GM12873 (cell line): ENCODE results near the gene RNU2-63P.

Experiments used
- TF ChIP-seq, protein P1 (sequence below): IDR thresholded peaks from 2 replicates; pipeline ENCODE4 v1.5.1; 2012; ENCODE audit warnings: low read depth, mild to moderate bottlenecking, moderate library complexity, low read length, control low read depth; ENCODE audit not compliant: insufficient read depth; ENCODE audit errors: missing control alignments

Gene RNU2-63P

DNA sequence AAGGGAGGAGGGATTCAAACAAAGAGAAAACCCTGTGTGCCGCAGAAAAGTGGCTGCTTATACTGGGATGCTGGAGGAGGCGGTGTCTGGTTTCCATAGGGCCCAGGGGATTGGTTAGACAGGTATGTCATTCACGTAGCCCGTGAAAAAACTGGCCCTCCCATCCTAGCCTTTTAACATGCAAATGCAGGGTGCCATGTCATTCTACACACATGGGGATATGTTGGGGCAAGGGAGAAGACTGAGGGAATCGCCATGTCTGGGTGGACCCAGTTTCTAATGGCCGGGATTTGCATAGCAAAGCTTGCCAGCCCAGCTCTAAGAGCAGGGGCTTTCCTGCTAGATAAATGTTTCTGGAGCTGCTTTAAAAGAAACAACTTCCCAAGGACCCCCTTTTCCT lies 8.2 kb upstream of the RNU2-63P start:
- TF ChIP-seq, protein P1, sequence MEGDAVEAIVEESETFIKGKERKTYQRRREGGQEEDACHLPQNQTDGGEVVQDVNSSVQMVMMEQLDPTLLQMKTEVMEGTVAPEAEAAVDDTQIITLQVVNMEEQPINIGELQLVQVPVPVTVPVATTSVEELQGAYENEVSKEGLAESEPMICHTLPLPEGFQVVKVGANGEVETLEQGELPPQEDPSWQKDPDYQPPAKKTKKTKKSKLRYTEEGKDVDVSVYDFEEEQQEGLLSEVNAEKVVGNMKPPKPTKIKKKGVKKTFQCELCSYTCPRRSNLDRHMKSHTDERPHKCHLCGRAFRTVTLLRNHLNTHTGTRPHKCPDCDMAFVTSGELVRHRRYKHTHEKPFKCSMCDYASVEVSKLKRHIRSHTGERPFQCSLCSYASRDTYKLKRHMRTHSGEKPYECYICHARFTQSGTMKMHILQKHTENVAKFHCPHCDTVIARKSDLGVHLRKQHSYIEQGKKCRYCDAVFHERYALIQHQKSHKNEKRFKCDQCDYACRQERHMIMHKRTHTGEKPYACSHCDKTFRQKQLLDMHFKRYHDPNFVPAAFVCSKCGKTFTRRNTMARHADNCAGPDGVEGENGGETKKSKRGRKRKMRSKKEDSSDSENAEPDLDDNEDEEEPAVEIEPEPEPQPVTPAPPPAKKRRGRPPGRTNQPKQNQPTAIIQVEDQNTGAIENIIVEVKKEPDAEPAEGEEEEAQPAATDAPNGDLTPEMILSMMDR, result no peak

DNA sequence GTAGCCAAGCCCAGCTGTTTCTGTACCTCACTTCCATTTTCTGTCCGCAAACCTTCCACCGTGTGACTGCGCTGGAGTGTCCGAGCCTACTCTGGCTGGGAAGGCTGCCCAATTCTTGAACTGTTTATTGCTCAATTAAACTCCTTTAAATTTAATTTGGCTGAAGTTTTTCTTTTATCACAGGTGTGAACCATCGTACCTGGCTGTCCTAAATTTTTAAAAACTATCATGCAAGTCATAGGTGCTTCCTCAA lies 6.2 kb upstream of the RNU2-63P start:
- TF ChIP-seq, protein P1, result no peak

DNA sequence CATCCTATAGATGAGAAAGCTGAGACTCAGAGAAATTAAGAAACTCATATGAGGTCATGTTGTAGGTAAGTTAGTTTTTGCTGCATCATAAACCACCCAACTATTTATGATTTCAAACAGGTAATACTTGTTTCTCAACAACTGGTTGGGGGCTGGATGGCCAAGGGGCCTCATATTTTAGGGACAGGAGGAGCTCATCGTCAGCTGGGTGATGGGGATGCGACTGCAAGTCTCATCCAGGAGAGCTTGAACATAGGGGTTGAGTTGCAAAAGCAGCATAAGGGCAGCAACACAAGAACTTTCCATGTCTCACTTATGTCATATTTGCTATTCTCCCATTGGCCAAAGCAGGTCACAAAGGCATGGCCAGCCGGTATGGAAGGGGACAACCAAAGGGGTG lies 3.6 kb upstream of the RNU2-63P start:
- TF ChIP-seq, protein P1, result no peak

DNA sequence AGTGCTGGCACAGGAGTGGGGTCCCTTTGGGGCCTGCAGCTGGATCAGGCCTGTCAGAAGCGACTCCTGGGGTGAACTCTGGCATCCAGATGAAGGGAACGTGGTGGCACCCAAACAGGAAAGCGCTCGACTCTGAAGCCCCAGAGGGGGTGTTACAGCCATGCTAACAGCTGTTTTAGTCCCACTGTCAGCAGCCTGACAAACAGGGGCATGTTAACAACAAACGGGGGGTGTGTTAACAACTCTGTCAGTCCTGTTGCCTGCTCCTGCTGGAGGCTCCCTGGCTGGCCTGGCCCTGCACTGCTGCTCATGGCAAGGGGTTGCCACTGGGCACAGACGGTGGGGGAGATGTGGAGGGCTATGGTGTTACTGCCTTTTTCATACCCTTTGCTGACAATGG lies 2.6 kb upstream of the RNU2-63P start:
- TF ChIP-seq, protein P1, result no peak

DNA sequence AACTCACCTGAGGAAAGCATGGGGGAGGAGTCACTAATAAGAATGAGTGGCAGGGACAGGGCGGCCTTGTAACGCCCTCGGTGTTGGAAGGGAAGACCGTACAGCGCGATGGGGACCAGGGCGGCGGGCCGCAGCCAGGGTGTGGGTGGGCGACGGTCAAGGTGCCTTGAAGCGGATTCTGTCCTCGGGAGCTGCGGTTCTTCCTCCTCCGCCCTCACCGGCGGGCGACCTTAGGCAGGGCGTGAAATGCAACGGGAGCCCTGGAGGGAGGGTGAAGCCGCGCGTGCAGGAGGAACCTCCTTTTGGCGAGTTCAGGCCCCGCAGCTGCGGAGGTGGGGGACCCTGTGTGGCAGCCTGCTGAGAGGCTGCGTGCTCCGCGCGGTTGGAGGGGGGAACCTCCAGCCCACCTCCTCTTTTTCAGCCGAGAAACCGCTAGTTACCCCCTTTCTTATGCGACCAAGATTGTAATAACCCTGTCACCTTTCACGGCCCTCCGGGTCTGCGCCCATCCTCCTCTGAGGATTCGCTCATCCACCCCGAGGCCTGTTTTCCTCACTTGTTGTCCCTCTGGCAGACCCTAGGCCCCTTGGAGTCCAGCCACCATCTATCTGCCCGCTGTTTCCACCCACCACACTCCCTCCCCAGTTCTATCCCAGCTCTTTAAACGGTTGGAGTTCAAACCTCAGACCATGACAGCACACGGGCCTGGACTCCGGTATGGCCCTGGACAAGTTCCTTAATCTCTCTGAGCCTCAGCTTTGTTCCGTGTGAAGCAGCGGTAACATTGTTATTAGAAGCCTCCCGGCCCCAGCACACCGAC lies 823 bp upstream of the RNU2-63P start:
- TF ChIP-seq, protein P1, result no peak

DNA sequence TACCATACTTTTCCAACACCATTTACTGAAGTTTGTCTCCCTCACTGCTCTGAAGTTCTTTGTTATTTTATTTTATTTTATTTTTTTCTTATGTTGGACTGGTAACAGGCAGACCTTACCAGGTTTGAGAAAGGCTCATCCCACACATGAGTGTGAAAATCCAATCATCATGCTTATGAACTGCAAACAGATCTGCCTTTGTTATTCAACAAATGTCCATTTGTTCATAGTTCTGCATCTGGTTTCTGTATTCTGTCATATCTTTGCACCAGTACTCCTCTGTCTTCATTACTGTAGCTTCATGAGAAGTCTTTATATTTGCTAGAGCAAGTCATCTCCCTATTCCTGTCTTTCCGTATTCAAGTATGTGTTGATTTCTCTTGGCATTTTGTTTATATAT lies 5.3 kb downstream of the RNU2-63P start:
- TF ChIP-seq, protein P1, result no peak

DNA sequence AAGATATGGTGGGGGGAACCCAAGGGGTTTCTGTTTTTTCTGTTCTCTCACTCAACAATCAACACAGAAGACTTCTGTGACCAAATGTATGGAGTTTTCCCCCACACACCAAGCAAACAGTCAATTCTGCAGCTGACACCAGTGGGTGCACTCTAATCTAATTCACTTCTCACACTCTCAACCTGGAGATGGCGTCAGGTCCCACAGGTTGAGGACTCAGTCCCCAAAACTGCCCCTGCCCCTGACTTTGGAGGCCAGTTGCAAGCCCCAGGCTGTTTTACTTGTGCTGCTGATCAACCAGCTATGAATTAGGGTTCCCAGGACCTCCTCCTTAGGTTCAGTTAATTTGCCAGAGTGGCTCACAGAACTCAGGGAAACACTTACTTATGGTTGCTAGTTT lies 6.2 kb downstream of the RNU2-63P start:
- TF ChIP-seq, protein P1, result no peak
